Esophagus muscularis mucosa (tissue), 4 donors: Measurements from ENCODE around the gene OPRL1.

Source experiments
- CTCF ChIP-seq, 3 experiments: fragments of 200-600 bp in 2 of 3; fragments of 450-650 bp in 1 of 3; sonication (generic) in 2 of 3; IDR thresholded peaks; one replicate each; pipeline ENCODE4 v1.5.1; 2017 to 2019; ENCODE audit warnings: antibody characterized with exemption in 3 of 3, mild to moderate bottlenecking in 2 of 3, moderate library complexity in 1 of 3
- EP300 ChIP-seq: sonication (generic); formaldehyde crosslinking; IDR thresholded peaks from one replicate; pipeline ENCODE4 v1.6.1; 2017; ENCODE audit warnings: antibody characterized with exemption
- POLR2A ChIP-seq: fragments of 450-650 bp; IDR thresholded peaks from one replicate; pipeline ENCODE4 v1.6.1; 2017; ENCODE audit warnings: antibody characterized with exemption, moderate library complexity, mild to moderate bottlenecking, low read depth
- POLR2AphosphoS5 ChIP-seq, 2 donors: sonication (generic); formaldehyde crosslinking; IDR thresholded peaks; one replicate each; pipeline ENCODE4 v1.6.1; 2017; ENCODE audit warnings: antibody characterized with exemption in 2 of 2

GRCh38 chr20:64052987-64053840 is 26.7 kb upstream of the OPRL1 start:
- no peak for TF ChIP-seq CTCF (IDR thresholded peaks at IDR 0.05)
- TF ChIP-seq POLR2A: no peak
- TF ChIP-seq POLR2AphosphoS5 (IDR thresholded peaks at IDR 0.05): no peak
- no peak for TF ChIP-seq EP300
